Stimulated activated CD8-positive, alpha-beta memory T cell treated with anti-CD3 and anti-CD28 coated beads, Interleukin-4, amount 100 ng/mL, for 4 hours (primary cell): ENCODE results near the gene ANK2.
"Not testable (repeated sequence)": the region's sequence is repeated elsewhere in the genome, so short reads cannot be mapped to it uniquely, and the experiment has no call there.

Experiments used
- DNase-seq, 2 donors: peaks; one replicate each; pipeline ENCODE4 v3.0.0-alpha.2; 2020; ENCODE audit warnings: low read depth in 2 of 2, low spot score in 1 of 2

ANK2 gene

DNA sequence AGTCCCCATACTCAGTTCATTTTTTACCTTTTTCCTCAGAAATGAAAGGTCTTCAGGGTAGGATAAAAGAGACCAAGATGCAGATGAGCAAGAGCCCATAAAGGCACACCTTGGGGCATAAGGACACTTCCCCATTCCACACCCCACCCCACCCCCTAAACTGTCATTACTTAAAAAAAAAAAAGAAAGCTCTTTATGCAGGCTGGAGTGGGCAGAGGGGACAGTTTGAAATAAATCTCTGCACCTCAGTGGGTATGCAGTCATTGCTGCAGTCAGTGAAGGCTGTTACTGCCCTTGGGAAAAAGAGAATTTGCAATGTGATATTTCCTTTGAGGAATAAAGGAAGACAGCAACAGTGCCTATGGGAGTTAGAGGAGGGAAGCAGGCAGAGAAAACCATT is 137.5 kb downstream of the ANK2 start:
- no peak for DNase-seq

DNA sequence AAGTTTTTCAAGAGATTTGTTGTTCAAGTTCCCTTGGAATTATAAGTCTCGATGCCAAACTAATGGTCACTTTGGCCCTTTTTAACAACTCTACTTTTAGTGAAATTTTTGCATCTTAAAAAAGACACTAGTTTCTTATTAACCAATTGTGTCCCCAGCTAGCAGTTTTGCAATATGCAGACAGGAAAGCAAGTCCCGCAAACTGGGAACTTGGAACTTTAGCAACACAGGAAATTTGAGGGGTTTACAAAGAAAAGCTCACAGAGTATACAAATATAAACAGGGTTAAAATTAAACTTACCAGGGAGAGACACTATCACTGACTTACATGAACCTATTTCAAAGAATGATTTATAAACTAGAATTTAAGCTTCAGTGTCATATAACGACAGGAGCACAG is 137.9 kb downstream of the ANK2 start:
- DNase-seq = no peak

DNA sequence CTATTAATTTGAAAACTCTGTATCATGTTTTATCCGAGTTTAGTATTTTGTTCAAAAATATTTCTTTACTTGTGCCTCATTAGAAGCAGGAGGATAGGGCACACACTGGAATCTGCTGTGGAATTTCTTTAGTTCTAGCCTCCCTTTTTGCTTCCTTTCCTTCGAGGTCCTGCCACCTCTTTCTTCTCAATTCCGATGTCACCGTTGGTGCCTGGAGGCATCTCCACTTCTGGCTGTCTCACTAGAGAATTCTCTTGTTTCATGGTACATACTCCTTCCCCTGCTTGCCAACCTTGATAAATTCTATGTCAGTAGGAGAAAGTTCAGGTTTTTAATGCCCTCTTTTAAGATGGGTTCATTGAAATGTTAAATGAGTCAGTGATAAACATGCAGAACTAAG is 140.1 kb downstream of the ANK2 start:
- no peak for DNase-seq

DNA sequence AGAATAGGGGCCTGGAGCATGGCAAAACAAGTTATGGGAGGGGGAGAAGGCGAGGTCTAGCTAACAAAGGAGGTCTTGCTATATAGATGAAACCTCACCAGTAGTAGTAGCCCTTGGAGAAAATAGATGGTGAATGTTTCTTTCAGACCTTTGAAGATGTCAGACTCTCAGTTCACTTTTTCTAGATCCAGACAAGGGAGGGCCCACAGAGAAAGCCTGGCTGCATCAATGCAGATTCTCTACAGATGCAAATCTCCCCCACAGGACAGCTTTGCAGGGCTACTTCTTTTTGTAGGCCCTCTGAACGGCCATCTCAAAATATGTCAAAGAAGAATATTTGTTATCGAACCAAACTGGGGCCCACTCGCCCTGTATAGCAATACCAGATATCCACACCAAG is 159.7 kb downstream of the ANK2 start:
- no peak for DNase-seq

DNA sequence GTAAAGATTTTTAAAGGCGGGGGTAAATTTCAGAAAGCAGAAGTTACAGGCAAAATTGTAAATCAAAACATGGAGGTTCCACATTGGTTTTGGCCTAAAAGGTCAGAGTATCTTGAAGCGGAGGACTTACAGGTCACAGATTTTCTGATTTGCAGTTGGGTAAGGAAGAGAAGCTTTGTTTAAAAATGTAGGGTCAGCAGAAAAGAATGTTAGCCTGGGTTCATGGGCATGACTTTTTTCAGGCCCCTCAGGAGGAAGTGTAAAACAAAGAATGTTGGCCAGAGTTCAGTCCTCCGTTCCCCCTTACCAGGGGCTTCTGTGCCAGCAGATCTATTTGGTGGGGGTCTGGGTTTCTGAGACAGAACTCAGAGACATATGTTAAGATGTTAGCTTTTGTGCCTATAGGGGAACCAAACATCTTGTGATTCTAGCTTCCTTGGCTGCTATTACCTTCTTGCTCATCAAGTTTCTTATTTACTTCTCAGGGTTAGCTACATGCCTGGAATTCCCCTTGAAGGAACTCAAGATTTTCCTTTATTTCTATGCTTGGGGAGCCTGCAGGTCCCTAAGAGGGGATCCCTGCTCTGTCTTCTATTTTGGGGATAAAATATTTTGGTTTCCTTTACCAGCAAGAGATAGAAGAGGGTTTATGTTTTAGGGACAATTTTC is 160.3 kb downstream of the ANK2 start:
- DNase-seq = no peak

DNA sequence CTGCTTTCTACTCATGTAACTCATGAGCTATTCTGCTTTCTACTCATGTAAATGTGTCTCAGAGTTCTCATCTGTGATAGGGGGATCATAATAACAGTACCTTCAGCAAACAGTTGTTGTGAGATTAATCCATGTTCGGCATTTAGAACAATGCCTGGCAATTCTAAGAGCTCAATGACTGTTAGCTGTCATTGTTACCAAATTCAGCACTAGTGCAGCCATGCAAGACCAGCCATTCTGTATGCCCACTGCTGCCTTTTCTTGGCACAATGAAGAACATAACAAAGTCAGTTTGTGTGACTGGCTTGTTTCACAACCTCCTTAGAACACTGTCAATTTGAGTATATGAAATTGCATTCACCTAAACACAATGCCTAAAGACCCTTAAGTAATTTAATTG is 163.2 kb downstream of the ANK2 start:
- no peak for DNase-seq

DNA sequence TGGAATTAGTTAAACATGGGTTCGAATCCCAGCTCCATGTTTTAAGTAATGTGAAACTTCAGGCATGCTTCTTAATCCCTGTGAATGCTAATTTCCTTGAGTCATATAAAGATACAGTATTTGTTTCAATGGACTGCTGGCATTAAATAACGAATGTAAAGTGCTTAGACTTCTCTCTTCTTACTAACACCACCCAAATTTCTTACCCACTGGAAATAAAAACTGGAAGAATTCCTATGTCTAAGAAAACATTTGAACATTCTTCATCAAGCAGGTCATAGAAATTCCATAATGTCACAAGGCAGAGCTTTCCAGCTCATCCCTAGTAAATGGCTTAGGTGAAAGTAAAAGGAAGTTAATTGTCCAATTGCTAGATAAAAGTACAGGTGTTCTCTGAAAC is 172.5 kb downstream of the ANK2 start:
- DNase-seq = no peak

DNA sequence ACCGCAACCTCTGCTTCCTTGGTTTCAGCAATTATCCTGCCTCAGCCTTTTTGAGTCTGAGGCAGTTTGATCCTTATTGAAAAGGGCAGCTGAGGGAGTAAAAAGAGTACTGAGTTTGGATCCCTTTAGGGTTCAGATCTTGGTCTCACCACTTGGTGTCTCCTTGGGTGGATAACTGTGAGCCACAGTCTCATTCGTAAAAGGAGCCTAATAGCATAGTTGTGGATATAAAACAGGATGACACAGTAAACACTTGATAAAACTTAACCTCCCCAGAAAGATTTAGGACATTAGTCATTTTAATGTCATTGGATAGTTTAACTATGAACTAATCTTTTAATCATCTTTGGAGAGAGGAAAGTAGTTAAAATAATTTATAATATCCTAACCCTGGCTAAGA is 173.0 kb downstream of the ANK2 start:
- no peak for DNase-seq

DNA sequence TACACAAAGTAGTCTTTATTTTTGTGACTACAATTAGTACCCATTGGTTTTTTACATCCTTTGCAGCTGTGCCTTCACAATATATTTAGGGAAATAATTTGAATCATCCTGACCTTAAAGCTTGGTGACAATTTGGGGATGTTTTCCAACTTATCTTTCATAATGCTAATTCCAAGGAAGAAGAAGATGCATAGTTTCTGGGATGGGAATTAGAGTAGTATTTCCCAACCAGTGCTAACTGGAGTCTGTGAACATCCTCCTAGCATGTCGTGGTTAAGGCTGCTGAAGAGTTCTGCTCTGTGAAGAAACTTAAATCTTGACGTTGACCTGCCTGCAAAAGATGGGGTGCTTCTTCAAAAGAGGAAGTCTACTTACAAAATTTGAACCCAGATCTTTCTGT is 173.5 kb downstream of the ANK2 start:
- no peak for DNase-seq

DNA sequence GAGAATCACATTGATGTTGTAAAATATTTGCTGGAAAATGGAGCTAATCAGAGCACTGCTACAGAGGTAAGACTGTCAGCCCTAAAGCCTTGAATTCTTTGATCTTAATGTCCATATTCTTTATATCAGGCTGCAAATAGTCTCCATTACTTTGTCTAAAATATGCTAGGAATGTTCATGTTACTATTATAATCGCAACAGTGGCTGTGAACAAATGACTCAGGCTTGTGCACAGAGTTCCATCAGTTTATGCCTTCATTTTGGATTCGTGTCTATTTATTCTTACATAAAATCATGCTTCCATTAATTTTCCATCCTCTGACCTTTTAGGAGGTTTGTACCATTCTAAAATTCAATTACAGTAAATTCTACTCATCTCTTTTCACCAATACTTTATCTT is 182.7 kb downstream of the ANK2 start:
- no peak for DNase-seq

DNA sequence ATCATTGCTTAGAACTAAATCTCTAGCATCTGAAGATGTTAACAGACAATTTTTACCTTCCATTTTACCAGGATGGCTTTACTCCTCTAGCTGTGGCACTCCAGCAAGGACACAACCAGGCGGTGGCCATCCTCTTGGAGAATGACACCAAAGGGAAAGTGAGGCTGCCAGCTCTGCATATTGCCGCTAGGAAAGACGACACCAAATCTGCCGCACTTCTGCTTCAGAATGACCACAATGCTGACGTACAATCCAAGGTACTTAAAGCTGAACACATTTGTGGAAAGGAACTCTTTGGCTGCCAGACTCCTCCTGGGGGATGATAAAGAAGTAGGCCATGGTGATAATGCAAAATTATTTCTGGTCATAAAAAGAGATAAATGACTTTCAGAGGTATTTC is 187.5 kb downstream of the ANK2 start:
- no peak for DNase-seq

DNA sequence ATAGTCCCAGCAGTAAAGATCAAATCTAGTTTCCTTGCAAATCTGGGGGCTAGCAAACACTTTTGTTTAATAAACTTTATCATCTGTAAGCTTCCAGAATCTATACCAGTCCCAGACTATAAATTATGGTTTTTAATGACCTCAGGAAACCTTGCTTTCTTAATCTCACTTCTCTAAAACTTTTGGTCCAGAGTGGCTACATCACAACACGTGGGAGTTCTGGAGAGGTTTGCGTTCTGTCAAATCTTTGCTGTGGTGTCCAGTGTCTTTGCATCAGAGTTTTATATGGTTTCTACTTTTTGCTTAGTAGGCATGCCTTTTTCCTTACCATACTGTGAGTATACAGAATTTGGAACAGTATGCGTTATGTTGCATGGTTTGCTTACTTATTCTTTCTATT is 193.9 kb downstream of the ANK2 start:
- DNase-seq = no peak

DNA sequence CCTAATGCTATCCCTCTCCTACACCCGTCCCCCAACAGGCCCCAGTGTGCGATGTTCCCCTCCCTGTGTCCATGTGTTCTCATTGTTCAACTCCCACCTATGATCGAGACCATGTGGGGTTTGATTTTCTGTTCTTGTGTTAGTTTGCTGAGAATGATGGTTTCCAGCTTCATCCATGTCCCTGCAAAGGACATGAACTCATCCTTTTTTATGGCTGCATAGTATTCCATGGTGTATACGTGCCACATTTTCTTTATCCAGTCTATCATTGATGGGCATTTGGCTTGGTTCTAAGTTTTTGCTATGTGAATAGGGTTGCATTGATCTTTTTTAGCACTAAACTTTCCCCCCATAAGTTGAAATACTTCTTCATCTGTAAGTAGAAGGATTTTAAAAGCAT is 195.3 kb downstream of the ANK2 start:
- not testable (repeated sequence) for DNase-seq

DNA sequence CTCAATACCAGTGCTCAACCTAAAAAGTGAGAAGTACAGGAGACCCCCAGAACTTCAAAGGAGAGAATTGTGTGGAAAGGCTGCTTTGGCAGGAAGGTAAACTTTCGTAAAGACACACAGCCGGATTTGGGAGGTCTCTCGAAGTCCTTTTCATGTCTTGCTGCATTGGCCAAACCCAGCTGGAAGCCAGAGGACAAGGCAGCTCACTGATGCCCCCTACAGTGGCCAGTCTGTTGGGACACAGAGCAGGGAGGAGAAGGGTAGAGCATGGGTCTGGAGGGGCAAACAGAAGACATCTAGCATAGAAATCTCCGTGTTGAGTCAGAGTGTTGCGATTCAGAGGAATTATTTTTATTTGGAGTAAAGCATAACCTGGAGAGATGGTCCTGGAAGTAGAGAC is 198.9 kb downstream of the ANK2 start:
- DNase-seq = no peak

DNA sequence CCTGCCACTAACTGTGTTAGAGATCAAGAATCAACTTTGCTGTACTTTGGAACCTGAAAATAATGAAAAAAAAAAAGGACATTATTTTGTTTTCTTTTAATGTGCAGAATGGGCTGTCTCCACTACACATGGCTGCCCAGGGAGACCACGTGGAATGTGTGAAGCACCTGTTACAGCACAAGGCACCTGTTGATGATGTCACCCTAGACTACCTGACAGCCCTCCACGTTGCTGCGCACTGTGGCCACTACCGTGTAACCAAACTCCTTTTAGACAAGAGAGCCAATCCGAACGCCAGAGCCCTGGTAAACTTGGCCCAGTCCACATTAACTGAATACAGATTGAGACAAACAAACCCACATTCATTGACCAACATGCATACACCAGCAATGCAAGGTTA is 206.2 kb downstream of the ANK2 start:
- DNase-seq = no peak

DNA sequence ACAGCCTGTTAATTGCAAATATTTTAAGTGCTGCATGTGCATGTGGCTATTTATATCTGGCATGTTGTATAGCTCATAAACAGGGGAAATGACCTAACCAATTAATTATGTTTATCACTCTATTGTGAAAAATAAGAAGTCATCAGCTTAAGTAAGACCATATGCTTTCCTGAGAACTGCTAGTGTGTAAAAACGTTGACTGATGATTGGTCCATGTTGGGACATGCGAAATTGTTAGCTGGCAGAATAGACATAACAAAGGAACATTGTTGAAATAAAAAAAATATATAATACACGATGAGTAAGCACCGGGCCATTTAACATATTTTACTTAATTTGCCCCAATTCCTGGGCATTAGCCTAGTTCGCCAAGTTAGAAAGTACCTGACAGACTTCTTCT is 207.5 kb downstream of the ANK2 start:
- no peak for DNase-seq

DNA sequence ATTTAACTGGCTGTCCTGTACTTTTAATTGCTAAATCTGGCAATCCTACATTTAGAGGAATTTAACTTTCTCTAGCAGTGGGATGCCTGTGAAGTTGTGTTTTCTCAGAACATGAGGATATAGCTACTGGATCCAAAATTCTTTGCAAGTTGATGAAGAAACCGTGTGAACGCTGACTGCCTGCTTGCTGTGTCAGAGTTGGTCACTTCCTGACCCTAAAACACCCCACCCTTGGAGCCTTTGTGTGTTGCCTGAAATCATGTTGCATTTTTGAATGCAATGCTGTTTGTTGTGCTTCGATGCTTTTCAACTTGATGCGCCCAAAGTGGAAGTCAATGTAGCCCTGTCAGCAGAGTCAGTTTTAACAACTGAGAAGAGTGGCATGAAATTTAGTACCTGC is 211.2 kb downstream of the ANK2 start:
- no peak for DNase-seq

DNA sequence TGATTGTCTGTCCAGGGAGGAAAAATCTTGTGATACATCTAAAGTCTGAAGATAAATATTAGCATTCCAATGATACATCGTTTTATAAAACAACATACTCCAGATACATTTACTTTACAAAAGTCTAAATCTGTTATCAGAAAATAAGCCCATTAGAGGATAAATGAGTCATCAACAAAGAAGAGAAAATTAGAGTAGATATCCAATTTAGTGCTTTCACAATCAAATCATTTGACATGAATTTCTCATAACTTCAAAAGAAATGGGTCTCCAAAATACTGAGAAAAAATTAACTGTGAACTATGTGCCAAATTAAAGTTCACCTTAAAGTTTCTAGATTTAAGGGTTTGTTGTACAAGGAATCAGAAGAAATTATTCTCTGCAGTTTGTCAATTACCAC is 213.8 kb downstream of the ANK2 start:
- no peak for DNase-seq

DNA sequence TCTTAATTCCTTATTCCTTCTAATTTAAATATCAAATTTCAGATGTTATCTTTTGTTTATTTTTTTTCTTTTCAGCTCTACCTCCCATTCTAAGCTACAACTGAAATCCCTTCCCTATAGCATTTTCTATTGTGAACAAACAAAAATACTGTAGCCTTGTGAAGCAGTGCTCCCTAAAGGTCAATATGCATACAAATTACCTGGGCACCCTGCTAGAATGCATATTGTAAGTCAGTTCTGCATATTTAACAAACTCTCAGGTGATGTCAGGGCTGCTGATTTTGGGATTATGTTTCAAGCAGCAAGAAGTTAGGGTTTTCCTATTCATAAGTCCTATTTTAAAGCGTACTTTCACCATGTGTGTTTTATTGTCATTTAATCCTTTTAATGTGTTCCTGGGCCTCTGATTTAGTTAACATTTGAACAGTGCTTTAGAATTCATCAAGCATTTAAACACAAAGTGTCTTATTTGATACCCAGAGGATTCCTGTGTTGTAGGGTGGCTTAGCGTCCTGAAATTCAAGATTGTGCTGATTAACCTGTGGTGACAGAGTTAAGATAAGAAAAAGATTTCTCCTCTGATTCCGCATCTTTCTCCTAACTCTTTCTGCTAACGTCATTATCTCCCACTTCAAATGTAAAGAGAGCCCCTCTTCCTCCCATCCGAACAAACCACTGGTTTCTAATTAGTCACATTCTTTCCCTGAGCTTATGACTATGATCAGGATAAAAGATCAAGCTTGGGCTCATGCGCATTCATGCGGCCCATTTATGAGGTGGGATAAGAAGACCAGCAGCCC is 221.3 kb downstream of the ANK2 start:
- DNase-seq = no peak

DNA sequence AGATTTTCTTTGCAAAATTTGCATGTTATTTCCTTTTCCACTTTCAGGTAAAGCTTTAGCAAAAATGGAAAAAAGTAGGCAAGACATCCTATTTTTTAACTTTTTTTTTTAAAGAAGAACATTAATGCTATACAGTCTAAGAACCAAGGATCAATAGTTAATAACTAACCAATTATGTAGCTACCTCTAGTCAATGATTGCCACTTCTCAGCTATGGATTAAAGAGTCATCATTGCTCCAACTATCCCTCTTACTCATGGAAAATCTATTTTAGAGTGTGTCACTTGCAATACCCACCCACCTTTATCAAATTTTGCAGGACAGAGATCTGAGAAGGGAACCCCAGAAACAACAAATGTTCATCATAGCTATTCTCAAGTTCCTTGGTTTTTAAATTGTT is 223.1 kb downstream of the ANK2 start:
- no peak for DNase-seq

DNA sequence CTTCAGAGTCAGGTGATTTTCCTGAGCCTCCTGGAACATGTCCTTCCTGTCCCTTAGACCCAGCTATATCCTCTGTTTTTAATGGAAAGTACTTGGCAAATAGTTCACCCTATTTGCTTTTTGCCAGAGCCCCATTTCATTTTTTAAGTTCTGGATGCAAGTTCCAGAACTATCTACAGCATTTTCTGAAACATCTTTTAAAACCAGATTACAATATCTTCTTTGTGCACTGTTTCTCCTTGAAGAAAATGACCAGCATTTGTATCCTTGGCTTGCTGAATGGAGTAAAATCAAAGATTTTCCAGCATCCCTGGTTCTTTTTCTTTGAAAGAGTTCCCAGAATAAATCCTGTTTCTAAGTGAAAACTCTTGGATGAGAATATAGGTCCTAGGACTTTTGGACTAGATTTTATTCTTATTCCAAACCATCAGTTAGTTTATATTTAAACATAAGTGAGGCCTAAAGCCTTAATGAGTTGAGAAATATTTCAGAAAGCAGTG is 224.3 kb downstream of the ANK2 start:
- DNase-seq = no peak

DNA sequence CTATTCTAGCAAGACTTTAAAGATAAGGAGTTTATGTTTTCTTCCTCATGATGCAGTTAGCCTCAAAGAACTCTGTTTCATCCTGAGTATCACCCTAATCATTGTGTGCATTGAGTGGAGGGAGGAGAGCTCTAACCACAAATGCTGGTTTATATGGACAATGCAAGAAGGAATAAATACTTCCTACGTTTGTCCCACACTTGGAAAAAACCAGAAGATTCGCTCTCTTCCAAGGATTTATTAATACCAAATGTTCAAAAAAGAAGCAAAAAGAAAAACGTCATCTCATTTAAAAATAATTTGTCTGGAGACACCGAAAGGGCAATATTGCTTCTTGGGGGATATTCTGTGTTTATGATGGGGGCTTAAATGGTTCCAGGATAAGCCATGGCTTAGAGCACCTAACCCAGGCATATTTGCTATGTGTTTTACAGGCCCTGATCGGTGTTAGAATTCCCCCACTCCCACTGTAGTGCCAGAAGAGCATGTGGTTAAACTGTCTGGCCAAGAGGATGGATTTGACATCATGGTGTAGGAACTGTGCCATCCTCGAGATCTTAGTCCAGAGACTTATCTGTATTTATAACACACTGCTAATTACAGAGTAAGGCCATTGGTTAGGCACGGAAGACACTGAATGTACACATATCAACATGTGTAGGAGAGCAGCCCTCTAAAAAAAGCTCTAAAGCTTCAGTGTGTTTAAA is 227.2 kb downstream of the ANK2 start:
- no peak for DNase-seq
